NB4 (cell line): ENCODE measurements around the gene MCF2L.

Experiments
- DNase-seq: peaks from one replicate; pipeline ENCODE4 v3.0.0; 2010; ENCODE audit warnings: low read depth
- H3K4me3 ChIP-seq: one replicate; pipeline ENCODE4 v1.5.1; 2011; ENCODE audit warnings: mild to moderate bottlenecking, low read depth, low read length, moderate library complexity
- MYC ChIP-seq: IDR thresholded peaks from 2 replicates; pipeline ENCODE4 v1.6.1; 2011; ENCODE audit warnings: low read depth, low read length
- POLR2A ChIP-seq: IDR thresholded peaks from 2 replicates; pipeline ENCODE4 v1.6.1; 2011; ENCODE audit warnings: mild to moderate bottlenecking; ENCODE audit not compliant: insufficient read length; ENCODE audit errors: extremely low read depth
- TF ChIP-seq, protein P1 (sequence below): IDR thresholded peaks from 2 replicates; pipeline ENCODE4 v1.6.1; 2011; ENCODE audit warnings: low read depth, low read length
- TF ChIP-seq, protein P2 (sequence below): IDR thresholded peaks from one replicate; pipeline ENCODE4 v1.5.1; 2012; ENCODE audit warnings: low read depth, low read length

Gene MCF2L

DNA sequence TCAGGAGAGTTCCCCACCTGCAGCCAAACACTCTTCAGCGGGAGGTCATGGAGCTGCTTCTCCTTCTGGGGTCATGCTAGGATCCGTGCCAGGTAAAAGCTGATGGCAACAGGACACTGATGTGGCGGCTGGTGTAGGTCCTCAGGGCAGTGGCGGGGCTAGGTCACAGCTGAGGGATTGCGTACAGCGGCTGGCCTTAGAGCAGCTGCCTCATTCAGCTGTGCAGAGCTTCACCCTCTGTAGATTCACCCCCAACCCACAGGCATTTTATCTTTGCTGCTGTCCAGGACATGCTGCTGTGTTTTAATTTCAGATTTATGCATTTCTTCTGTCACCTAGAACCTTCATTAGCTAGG is 2.3 kb downstream of the MCF2L start:
- H3K4me3 ChIP-seq = no peak overlapping the region
- TF ChIP-seq, protein P1, sequence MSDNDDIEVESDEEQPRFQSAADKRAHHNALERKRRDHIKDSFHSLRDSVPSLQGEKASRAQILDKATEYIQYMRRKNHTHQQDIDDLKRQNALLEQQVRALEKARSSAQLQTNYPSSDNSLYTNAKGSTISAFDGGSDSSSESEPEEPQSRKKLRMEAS = no peak
- TF ChIP-seq MYC (no peak), POLR2A (no peak)
- TF ChIP-seq, protein P2, sequence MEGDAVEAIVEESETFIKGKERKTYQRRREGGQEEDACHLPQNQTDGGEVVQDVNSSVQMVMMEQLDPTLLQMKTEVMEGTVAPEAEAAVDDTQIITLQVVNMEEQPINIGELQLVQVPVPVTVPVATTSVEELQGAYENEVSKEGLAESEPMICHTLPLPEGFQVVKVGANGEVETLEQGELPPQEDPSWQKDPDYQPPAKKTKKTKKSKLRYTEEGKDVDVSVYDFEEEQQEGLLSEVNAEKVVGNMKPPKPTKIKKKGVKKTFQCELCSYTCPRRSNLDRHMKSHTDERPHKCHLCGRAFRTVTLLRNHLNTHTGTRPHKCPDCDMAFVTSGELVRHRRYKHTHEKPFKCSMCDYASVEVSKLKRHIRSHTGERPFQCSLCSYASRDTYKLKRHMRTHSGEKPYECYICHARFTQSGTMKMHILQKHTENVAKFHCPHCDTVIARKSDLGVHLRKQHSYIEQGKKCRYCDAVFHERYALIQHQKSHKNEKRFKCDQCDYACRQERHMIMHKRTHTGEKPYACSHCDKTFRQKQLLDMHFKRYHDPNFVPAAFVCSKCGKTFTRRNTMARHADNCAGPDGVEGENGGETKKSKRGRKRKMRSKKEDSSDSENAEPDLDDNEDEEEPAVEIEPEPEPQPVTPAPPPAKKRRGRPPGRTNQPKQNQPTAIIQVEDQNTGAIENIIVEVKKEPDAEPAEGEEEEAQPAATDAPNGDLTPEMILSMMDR = no peak
- no peak for DNase-seq

DNA sequence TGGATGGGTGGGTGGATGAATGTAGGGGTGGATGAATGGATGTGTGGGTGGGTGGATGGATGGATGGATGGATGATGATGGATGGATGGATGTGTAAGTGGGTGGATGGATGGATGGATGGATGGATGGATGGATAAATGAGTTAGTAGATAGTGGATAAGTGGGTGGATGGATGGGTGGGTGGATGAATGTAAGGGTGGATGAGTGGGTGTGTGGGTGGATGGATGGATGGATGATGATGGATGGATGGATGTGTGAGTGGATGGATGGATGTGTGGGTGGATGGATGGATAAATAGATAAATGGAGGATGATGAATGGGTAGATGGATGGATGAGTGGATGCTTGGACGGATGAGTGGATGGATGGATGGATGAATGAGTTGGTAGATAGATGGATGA is 3.2 kb downstream of the MCF2L start:
- H3K4me3 ChIP-seq = no peak overlapping the region
- TF ChIP-seq, protein P1 = no peak
- TF ChIP-seq POLR2A (no peak), MYC (no peak)
- TF ChIP-seq, protein P2 = no peak
- DNase-seq = no peak

DNA sequence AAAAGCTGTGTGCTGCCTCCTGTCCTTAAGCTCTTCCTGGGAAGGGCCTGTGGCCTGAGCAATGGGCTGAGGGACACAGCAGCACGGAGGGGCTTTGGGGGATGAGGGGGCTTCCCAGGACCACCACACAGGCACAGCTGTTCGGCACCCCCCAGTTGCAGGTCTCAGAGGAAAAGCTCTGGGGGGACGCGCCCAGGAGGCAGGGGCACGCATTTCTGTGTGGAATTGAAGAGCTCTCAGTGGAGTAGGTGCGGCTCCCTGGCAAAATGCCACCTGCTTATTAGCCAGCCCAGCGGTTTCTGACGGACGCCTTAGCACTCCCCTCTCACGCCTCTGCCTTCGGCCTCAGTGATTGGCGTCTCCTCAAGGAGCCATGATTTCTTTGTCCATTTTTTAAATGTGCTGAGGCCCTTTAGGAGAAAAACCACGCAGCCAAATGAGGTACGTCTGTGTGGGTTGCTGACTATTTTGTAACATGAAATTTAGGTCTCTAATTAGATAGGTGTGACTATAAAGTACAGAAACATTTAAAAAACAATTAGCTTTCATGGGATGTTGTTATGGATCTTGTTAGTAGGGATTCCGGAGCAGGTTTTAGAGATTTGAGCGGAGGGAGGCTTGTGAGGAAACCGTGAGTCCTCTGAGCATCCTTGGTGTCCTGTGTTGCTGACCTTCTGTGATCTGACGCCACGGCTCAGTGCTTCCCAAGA is 4.0 kb downstream of the MCF2L start:
- no peak for DNase-seq
- H3K4me3 ChIP-seq = no peak overlapping the region
- TF ChIP-seq POLR2A = no peak
- TF ChIP-seq MYC = no peak
- TF ChIP-seq, protein P2 = no peak
- TF ChIP-seq, protein P1 = no peak

- no peak for DNase-seq
- H3K4me3 ChIP-seq = no peak overlapping the region
- TF ChIP-seq, protein P2 = no peak
- TF ChIP-seq POLR2A (no peak), MYC (no peak)
- TF ChIP-seq, protein P1 = no peak
These were observed 4.5 kb downstream of the MCF2L start for GRCh38 chr13:112973577-112973951.

DNA sequence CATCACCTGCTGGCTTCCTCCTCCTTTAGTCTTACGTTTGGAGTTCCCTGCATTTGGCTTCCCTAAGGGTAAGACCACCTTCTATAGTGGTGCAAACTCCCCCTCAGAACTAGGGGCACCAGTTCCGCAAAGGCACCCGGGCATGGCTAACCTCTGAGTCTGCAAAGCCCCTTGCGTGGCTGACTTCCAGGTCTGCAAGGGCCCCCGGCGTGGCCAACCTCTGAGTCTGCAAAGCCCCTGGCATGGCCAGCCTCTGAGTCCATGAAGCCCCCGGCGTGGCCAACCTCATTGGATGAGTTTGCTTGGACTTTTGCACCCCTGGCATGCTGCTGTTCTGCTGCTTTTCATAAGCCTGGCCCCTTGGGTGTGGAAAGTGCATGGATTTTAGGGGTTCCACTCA is 5.1 kb downstream of the MCF2L start:
- H3K4me3 ChIP-seq = no peak overlapping the region
- TF ChIP-seq MYC = no peak
- DNase-seq = no peak

DNA sequence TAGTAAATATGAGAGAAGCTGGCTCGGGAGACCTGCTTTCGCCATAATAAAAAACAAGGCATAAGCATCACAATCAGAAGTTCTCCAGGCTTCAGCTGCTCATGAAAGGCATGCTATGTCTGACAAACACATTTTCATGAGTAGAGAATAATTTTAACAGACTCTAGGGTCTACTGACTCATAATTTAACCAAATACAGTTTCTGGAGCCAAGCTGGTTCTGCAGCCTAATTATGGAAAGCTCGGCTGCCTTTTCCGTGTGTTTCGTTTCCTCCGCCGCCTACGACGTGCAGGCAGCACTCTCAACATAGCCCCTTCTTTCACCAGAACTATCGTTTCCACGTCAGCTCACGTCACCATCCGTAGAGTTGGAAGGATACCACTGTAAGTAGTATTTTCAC is 5.7 kb downstream of the MCF2L start:
- H3K4me3 ChIP-seq = no peak overlapping the region
- TF ChIP-seq MYC (no peak), POLR2A (no peak)
- TF ChIP-seq, protein P1 = no peak
- TF ChIP-seq, protein P2 = no peak
- no peak for DNase-seq
